K562 (cell line): ENCODE measurements around the gene DDX39A. TPM values are rescaled to one million over a fixed set of nuclear protein-coding genes. Genes with fewer than 3 reads are reported as not detected.

ENCODE experiments used
- ATAC-seq: fragments of 200-7000 bp; cut with Tn5 transposase; 3 replicates; pipeline ENCODE4 v1.9.1; 2020; ENCODE audit warnings: moderate library complexity
- BruUV-seq: library from RNA; stranded (reverse); fragments of 400-500 nt; replicated peaks from 2 replicates; lab custom pipeline; 2021; lab: Mats Ljungman, UMichigan
- CTCF ChIA-PET: fragments of 300-600 bp; formaldehyde crosslinking; extraction: SDS; loops from one replicate; lab custom pipeline; 2021; ENCODE audit warnings: low intra/inter-chr PET ratio; lab: Yijun Ruan, JAX
- POLR2A ChIA-PET: fragments of 300-600, 350-650 bp; sonication (Branson Sonifier 250); formaldehyde crosslinking; extraction: SDS; loops from one replicate; lab custom pipeline; 2021; ENCODE audit warnings: antibody characterized with exemption, inconsistent platforms; lab: Yijun Ruan, JAX
- DNase-seq, 4 experiments: peaks; one replicate each; pipeline versions ENCODE4 v3.0.0 to v3.0.0-alpha.2; 2011 to 2018; ENCODE audit warnings: low spot score in 3 of 4, mixed read lengths in 3 of 4; ENCODE audit errors: extremely low read depth in 1 of 4
- FAIRE-seq: peaks from 2 replicates; lab custom pipeline; 2011; peaks lifted over from hg19 to GRCh38; lab: Jason Lieb, UNC
- H2AFZ ChIP-seq: 2 replicates; pipeline ENCODE4 v1.6.0; 2011; ENCODE audit warnings: low read depth, low read length, control low read depth, inconsistent platforms
- H3K27ac ChIP-seq: fragments of 200-600 bp; 3 replicates; pipeline ENCODE4 v1.8.0; 2011; ENCODE audit warnings: low read depth, mild to moderate bottlenecking, control low read depth, inconsistent platforms, low read length, moderate library complexity, mixed read lengths; ENCODE audit errors: extremely low read depth
- H3K27me3 ChIP-seq, 2 experiments: fragments of 300-600 bp in 1 of 2; 2 replicates in 1 of 2; 3 replicates in 1 of 2; pipeline versions ENCODE4 v1.6.0 to v1.8.0; 2011; ENCODE audit warnings: inconsistent platforms in 2 of 2, low read length in 2 of 2, mild to moderate bottlenecking in 1 of 2, mixed read lengths in 1 of 2, moderate library complexity in 1 of 2; ENCODE audit not compliant: control insufficient read depth in 2 of 2, insufficient read depth in 2 of 2
- H3K36me3 ChIP-seq: fragments of 300-600 bp; 3 replicates; pipeline ENCODE4 v1.8.0; 2011; ENCODE audit warnings: mild to moderate bottlenecking, low read length, inconsistent platforms; ENCODE audit not compliant: control insufficient read depth, insufficient read depth
- H3K4me1 ChIP-seq, 2 experiments: fragments of 200-600 bp in 1 of 2; replicated peaks in 1 of 2; 2 replicates in 1 of 2; 3 replicates in 1 of 2; pipeline versions ENCODE4 v1.5.1 to v1.8.0; 2011; ENCODE audit warnings: inconsistent platforms in 2 of 2, low read length in 2 of 2, mild to moderate bottlenecking in 1 of 2, mixed read lengths in 1 of 2, moderate library complexity in 1 of 2; ENCODE audit not compliant: control insufficient read depth in 2 of 2, insufficient read depth in 2 of 2
- H3K4me2 ChIP-seq: 2 replicates; pipeline ENCODE4 v1.6.1; 2011; ENCODE audit warnings: low read length, control low read depth, inconsistent platforms, mixed read lengths; ENCODE audit not compliant: insufficient read depth
- H3K4me3 ChIP-seq: fragments of 200-600 bp; sonication (generic), shearing (Covaris generic); 2 replicates; pipeline ENCODE4 v1.5.1; 2016; ENCODE audit warnings: control low read depth, inconsistent platforms
- H3K79me2 ChIP-seq: fragments of 200-600 bp; 3 replicates; pipeline ENCODE4 v1.8.0; 2011; ENCODE audit warnings: low read length, inconsistent platforms; ENCODE audit not compliant: control insufficient read depth, insufficient read depth
- H3K9ac ChIP-seq, 2 experiments: 2 replicates each; pipeline versions ENCODE4 v1.6.0 to v1.6.1; 2011; ENCODE audit warnings: low read depth in 2 of 2, low read length in 2 of 2, control low read depth in 1 of 2, inconsistent platforms in 1 of 2, mild to moderate bottlenecking in 1 of 2, mixed read lengths in 1 of 2; ENCODE audit not compliant: insufficient read depth in 1 of 2
- H3K9me1 ChIP-seq: one replicate; pipeline ENCODE4 v1.6.0; 2011; ENCODE audit warnings: inconsistent platforms, mild to moderate bottlenecking, low read length, moderate library complexity; ENCODE audit not compliant: control insufficient read depth, insufficient read depth
- H3K9me3 ChIP-seq: replicated peaks from 2 replicates; pipeline ENCODE4 v1.5.1; 2011; ENCODE audit warnings: low read depth, low read length, inconsistent platforms; ENCODE audit not compliant: control insufficient read depth, insufficient read depth
- H4K20me1 ChIP-seq: replicated peaks from 2 replicates; pipeline ENCODE4 v1.6.1; 2011; ENCODE audit warnings: low read length, inconsistent platforms, mixed read lengths; ENCODE audit not compliant: control insufficient read depth, insufficient read depth
- ARID1B ChIP-seq: fragments of 450-650 bp; IDR thresholded peaks from 2 replicates; pipeline ENCODE4 v1.6.1; 2016; ENCODE audit warnings: antibody characterized with exemption, mild to moderate bottlenecking, inconsistent platforms
- FOXA1 ChIP-seq: fragments of 450-650 bp; IDR thresholded peaks from 2 replicates; pipeline ENCODE4 v1.6.1; 2016; ENCODE audit warnings: mild to moderate bottlenecking, borderline replicate concordance
- MTA1 ChIP-seq: fragments of 450-650 bp; IDR thresholded peaks from 2 replicates; pipeline ENCODE4 v1.6.1; 2017; ENCODE audit warnings: borderline replicate concordance
- POU5F1 ChIP-seq: fragments of 150-350 bp; IDR thresholded peaks from 2 replicates; pipeline ENCODE4 v1.6.1; 2014; ENCODE audit warnings: borderline replicate concordance, low read length, low read depth, mild to moderate bottlenecking; ENCODE audit not compliant: partially characterized antibody
- SPI1 ChIP-seq: IDR thresholded peaks from 2 replicates; pipeline ENCODE4 v1.6.1; 2011; ENCODE audit warnings: low read depth, low read length, control low read depth, borderline replicate concordance
- WGBS: fragments of 100-300 bp; shearing (Covaris generic); methylation state at CpG from one replicate; pipeline ENCODE4 v1.1.6; 2016; ENCODE audit warnings: low coverage, mixed read lengths; ENCODE audit not compliant: insufficient coverage; ENCODE audit errors: missing lambda C conversion rate; 5-methylcytosine and 5-hydroxymethylcytosine counted together
- in situ Hi-C: fragments of 300-500 bp; cut with MboI; formaldehyde crosslinking; loops from 4 replicates; pipeline ENCODE4 v1.15.0; 2018; ENCODE audit warnings: inconsistent platforms, mixed read lengths
- intact Hi-C: fragments of 100-400 bp; cut with micrococcal nuclease; formaldehyde crosslinking; loops from 2 replicates; pipeline ENCODE4 v1.14.2; 2022
- polyA plus RNA-seq, 8 experiments: library from polyadenylated mRNA; depleted of rRNA in 4 of 8; stranded (reverse) in 5 of 8; unstranded in 3 of 8; fragments of >200 nt; fragmentation: Nextera tagmentation in 2 of 8; fragmentation: Illumina TruSeq in 1 of 8; extraction: Ambion mirVana in 2 of 8; extraction: Trizol in 1 of 8; gene quantifications; 2 replicates each; pipeline versions ENCODE4 v1.2.1 to v1.2.3, GENCODE V29; 2011 to 2014; ENCODE audit warnings: inconsistent platforms in 1 of 8, missing spikeins in 1 of 8
- total RNA-seq, 7 experiments: library from RNA; depleted of rRNA in 6 of 7; stranded (reverse); fragments of >200 nt in 6 of 7; fragmentation: Illumina TruSeq in 2 of 7; extraction: Trizol in 2 of 7; gene quantifications; 2 replicates each; pipeline versions ENCODE4 v1.2.1 to v1.2.3, GENCODE V29; 2011 to 2021; ENCODE audit warnings: low replicate concordance in 1 of 7
- TF ChIP-seq, protein P1 (sequence below), 2 experiments: IDR thresholded peaks; 2 replicates each; pipeline ENCODE4 v1.6.1; 2012; ENCODE audit warnings: improper control_type of control experiment in 2 of 2, low read depth in 2 of 2, low read length in 2 of 2, borderline replicate concordance in 1 of 2
- TF ChIP-seq, protein P2 (sequence below), 2 experiments: fragments of 450-650 bp; IDR thresholded peaks; 2 replicates each; pipeline ENCODE4 v1.6.1; 2016

DDX39A gene
- total and polyA plus RNA-seq, 9 of the 15 experiments (the other 6 are each of a cell fraction or from before 2014, with no cell fraction given), result 90.3 to 250 (median 188) TPM

DNA sequence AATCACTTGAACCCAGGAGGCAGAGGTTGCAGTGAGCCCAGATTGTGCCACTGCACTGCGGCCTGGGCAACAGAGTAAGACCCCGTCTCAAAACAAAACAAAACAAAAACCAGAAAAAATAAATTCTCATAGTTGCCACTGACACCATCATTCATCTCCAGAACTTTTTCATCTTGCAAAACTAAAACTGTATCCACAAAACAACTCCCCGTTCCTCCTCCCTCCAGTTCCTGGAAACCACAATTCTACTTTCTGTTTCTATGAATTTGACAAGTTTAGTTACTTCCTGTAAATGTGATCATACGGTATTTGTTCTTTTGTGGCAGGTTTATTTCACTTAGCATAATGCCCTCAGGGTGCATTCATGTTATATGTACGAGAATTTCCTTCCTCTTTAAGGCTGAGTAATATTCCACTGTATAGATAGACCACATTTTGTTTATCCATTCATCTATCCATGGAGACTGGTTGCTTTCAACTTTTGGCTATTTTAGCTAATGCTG lies 51.1 kb downstream of the DDX39A start (continued):
- no peak for TF ChIP-seq FOXA1
- TF ChIP-seq MTA1, result no peak
- peak; percentile 21; the same call in 1 of the 2 replicates for TF ChIP-seq ARID1B
- TF ChIP-seq POU5F1, result no peak
- no peak for TF ChIP-seq SPI1

DNA sequence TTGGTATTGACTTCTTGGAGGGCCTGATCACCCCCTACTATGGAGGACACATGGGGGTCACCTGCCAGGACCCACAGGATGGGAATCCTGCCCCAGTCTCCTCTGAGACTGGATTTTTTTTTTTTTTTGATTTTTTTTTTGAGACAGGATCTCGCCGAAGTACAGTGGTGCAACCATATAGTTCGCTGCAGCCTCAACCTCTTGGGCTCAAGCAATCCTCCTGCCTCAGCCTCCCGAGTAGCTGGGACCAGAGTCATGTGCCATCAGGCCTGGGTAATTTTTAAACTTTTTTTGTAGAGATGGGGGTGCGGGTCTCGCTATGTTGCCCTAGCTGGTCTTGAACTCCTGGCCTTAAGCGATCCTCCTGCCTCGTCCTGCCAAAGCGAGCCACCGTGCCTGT lies 52.1 kb downstream of the DDX39A start:
- H3K9ac ChIP-seq, result no peak overlapping the region; a peak in 1 of 4 replicates
- 83% methylated on average over 10 of the region's 10 CpGs for WGBS
- no peak for FAIRE-seq
- ChIA-PET POLR2A (interaction anchor here (1.2 to 1.9 kb wide), 3 partner anchors 11 to 15 kb away, joined by 3 to 7 read pairs (median 4); partner anchors contain the start of gene ADGRE5), CTCF (no interaction called here)
- H3K4me1 ChIP-seq, result peaks cover 41 to 49% of the 10 kb centered on the region in 2 experiments
- 0 out of 3 replicates have a peak overlapping the region, but pooled peaks have one; percentile 39 for H3K27ac ChIP-seq
- H2AFZ ChIP-seq, result peak overlapping the region; percentile 83
- H3K9me1 ChIP-seq, result no peaks in the 10 kb centered on the region
- in situ Hi-C loops, result no loop called here
- H3K4me3 ChIP-seq, result no peak overlapping the region
- H4K20me1 ChIP-seq, result no peaks in the 10 kb centered on the region
- no peaks in the 10 kb centered on the region for H3K27me3 ChIP-seq
- no peaks in the 10 kb centered on the region for H3K9me3 ChIP-seq
- no peaks in the 10 kb centered on the region for H3K79me2 ChIP-seq
- intact Hi-C loops, result loop anchor here (10.0 kb wide), 1 partner anchor 118 kb away; no protein-coding TSS in a partner anchor
- TF ChIP-seq, protein P1, sequence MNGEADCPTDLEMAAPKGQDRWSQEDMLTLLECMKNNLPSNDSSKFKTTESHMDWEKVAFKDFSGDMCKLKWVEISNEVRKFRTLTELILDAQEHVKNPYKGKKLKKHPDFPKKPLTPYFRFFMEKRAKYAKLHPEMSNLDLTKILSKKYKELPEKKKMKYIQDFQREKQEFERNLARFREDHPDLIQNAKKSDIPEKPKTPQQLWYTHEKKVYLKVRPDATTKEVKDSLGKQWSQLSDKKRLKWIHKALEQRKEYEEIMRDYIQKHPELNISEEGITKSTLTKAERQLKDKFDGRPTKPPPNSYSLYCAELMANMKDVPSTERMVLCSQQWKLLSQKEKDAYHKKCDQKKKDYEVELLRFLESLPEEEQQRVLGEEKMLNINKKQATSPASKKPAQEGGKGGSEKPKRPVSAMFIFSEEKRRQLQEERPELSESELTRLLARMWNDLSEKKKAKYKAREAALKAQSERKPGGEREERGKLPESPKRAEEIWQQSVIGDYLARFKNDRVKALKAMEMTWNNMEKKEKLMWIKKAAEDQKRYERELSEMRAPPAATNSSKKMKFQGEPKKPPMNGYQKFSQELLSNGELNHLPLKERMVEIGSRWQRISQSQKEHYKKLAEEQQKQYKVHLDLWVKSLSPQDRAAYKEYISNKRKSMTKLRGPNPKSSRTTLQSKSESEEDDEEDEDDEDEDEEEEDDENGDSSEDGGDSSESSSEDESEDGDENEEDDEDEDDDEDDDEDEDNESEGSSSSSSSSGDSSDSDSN (IDR thresholded peaks at IDR 0.05; ENCODE audit: borderline replicate concordance in 1 of 2, low read depth in 2 of 2, low read length in 2 of 2), result no peak
- TF ChIP-seq, protein P2, sequence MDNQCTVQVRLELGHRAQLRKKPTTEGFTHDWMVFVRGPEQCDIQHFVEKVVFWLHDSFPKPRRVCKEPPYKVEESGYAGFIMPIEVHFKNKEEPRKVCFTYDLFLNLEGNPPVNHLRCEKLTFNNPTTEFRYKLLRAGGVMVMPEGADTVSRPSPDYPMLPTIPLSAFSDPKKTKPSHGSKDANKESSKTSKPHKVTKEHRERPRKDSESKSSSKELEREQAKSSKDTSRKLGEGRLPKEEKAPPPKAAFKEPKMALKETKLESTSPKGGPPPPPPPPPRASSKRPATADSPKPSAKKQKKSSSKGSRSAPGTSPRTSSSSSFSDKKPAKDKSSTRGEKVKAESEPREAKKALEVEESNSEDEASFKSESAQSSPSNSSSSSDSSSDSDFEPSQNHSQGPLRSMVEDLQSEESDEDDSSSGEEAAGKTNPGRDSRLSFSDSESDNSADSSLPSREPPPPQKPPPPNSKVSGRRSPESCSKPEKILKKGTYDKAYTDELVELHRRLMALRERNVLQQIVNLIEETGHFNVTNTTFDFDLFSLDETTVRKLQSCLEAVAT (IDR thresholded peaks at IDR 0.05), result 0 out of 4 replicates have a peak, but pooled peaks of 1 of the 2 experiments have one; percentile 18
- DNase-seq, result no peak
- no peaks in the 10 kb centered on the region for H3K36me3 ChIP-seq
- no peak for ATAC-seq
- no TSS peak for BruUV-seq
- peak overlapping the region; percentile 71; the same call in 1 of the 2 replicates for H3K4me2 ChIP-seq
